Measurements from ENCODE around the gene TMED1. TPM values are rescaled to one million over a fixed set of nuclear protein-coding genes. Genes with fewer than 3 reads are reported as not detected.

The TMED1 gene
- total RNA-seq, 1 experiment from 2014 or later: 32.3 TPM

DNA sequence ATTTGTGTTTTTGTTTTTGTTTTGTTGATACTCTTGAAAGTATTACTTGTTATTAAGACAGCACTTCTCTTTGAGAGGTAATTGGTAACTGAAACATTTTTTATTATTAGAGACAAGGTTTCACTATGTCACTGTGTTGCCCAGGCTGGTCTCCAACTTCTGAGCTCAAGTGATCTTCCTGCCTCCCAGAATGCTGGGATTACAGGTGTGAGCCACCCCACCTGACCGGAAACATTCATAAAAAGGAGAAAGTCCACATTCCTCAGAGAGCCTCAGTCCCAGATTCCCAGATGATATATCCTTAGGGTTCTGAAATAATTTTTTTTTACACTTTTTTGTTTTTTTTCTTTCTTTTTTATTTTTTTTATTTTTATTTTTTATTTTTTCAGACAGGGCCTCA, 38.0 kb upstream of the TMED1 start:
- H3K9me3 ChIP-seq (ENCODE audit: control insufficient read depth, low read depth, low read length): no peaks in the 10 kb centered on the region
- H2AFZ ChIP-seq (ENCODE audit: low read length): no peak overlapping the region
- no peak overlapping the region for H2BK120ac ChIP-seq (ENCODE audit: low read depth, low read length, poor library complexity, severe bottlenecking)
- no peak overlapping the region for H3K18ac ChIP-seq (ENCODE audit: insufficient read length, low read depth, low read length)
- no peak overlapping the region for H2BK20ac ChIP-seq (ENCODE audit: low read depth, low read length, poor library complexity, severe bottlenecking)
- no peak overlapping the region for H4K91ac ChIP-seq (ENCODE audit: insufficient read length, low read depth, low read length)
- H3K79me1 ChIP-seq (ENCODE audit: insufficient read depth, low read depth, low read length, poor library complexity, severe bottlenecking): peaks cover 5% of the 10 kb centered on the region
- DNase-seq: no peak
- no peak overlapping the region for H4K5ac ChIP-seq (ENCODE audit: insufficient read length, low read depth, low read length)
- no peak overlapping the region for H3K14ac ChIP-seq (ENCODE audit: insufficient read depth, low read length)
- Mint-ChIP-seq H3K4me1 (peaks cover 22 to 28% of the 10 kb centered on the region in 2 experiments), H3K36me3 (ENCODE audit: insufficient read depth in 1 of 3, low read depth in 3 of 3) (peaks cover 1 to 18% (median 4%) of the 10 kb centered on the region in 3 experiments; a peak in 5 of 7 replicates), H3K4me3 (peak overlapping the region in 1 of 2 experiments; percentile 66; a peak in 2 of 5 replicates), H3K9me3 (no peaks in the 10 kb centered on the region), H3K27me3 (ENCODE audit: low read depth) (no peaks in the 10 kb centered on the region), H3K27ac (peak overlapping the region in 1 of 3 experiments; percentile 31; a peak in 2 of 7 replicates)
- H3K9ac ChIP-seq (ENCODE audit: extremely low read depth, insufficient read length, low read length): no peak overlapping the region
- H3K23me2 ChIP-seq (ENCODE audit: insufficient read length, low read depth, low read length, poor library complexity, severe bottlenecking): peaks cover 8% of the 10 kb centered on the region
- no peak overlapping the region for H2AK5ac ChIP-seq (ENCODE audit: insufficient read length, low read length)
- no peak overlapping the region for H2BK15ac ChIP-seq (ENCODE audit: low read depth, low read length)
- TF ChIP-seq, protein P1, sequence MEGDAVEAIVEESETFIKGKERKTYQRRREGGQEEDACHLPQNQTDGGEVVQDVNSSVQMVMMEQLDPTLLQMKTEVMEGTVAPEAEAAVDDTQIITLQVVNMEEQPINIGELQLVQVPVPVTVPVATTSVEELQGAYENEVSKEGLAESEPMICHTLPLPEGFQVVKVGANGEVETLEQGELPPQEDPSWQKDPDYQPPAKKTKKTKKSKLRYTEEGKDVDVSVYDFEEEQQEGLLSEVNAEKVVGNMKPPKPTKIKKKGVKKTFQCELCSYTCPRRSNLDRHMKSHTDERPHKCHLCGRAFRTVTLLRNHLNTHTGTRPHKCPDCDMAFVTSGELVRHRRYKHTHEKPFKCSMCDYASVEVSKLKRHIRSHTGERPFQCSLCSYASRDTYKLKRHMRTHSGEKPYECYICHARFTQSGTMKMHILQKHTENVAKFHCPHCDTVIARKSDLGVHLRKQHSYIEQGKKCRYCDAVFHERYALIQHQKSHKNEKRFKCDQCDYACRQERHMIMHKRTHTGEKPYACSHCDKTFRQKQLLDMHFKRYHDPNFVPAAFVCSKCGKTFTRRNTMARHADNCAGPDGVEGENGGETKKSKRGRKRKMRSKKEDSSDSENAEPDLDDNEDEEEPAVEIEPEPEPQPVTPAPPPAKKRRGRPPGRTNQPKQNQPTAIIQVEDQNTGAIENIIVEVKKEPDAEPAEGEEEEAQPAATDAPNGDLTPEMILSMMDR (conservative IDR thresholded peaks at IDR 0.05): no peak
- no peak overlapping the region for H3K23ac ChIP-seq (ENCODE audit: insufficient read length, low read depth, low read length)
- H3K27ac ChIP-seq (ENCODE audit: insufficient read length, low read depth, low read length): no peak overlapping the region
- no peak overlapping the region for H3K4me2 ChIP-seq (ENCODE audit: insufficient read depth, insufficient read length, low read length)
- no peak overlapping the region for H2BK5ac ChIP-seq (ENCODE audit: insufficient read length, low read length)
- WGBS (ENCODE audit: extremely low coverage, insufficient read length, low lambda C conversion rate): no CpG with 5 or more reads among the region's 1 CpG
- no peak overlapping the region for H3K56ac ChIP-seq (ENCODE audit: insufficient read length, low read depth, low read length)
- H3T11ph ChIP-seq (ENCODE audit: low read length): no peak overlapping the region
- H4K20me1 ChIP-seq (ENCODE audit: control insufficient read depth, insufficient read depth, insufficient read length): no peaks in the 10 kb centered on the region
- no peaks in the 10 kb centered on the region for H3K27me3 ChIP-seq (ENCODE audit: insufficient read depth, low read length)
- H3K4ac ChIP-seq (ENCODE audit: low read depth, low read length): no peak overlapping the region
- peaks cover 22% of the 10 kb centered on the region; the same call in 1 of the 2 replicates for H3K79me2 ChIP-seq (ENCODE audit: insufficient read depth, low read length)
- H2BK12ac ChIP-seq (ENCODE audit: insufficient read length, low read depth, low read length): no peak overlapping the region
- no peak overlapping the region for H4K8ac ChIP-seq (replicated peaks; ENCODE audit: insufficient read length, low read depth, low read length)
- H3K4me1 ChIP-seq (ENCODE audit: insufficient read depth, low read length): no peaks in the 10 kb centered on the region

Measured in H9 (cell line).